Measurements from ENCODE around the gene ABCB11. TPM values are rescaled to one million over a fixed set of nuclear protein-coding genes. Genes with fewer than 3 reads are reported as not detected.

Gene ABCB11
- total RNA-seq, 4 donors from 2014 or later, result 0.29 TPM; not detected in 3

- H3K27me3 ChIP-seq, result no peaks in the 10 kb centered on the region
Observed at GRCh38 chr2:168895771-168896170, 135.4 kb downstream of the ABCB11 start.

GRCh38 chr2:168894720-168895119, 136.4 kb downstream of the ABCB11 start:
- DNase-seq, result no peak
- no peaks in the 10 kb centered on the region for H3K27me3 ChIP-seq
- H3K27ac ChIP-seq, result no peak overlapping the region
- no peak overlapping the region for H3K4me3 ChIP-seq
- TF ChIP-seq CTCF (IDR thresholded peaks at IDR 0.05) (no peak), POLR2A (IDR thresholded peaks at IDR 0.05) (no peak)
- no peaks in the 10 kb centered on the region for H3K4me1 ChIP-seq
- intact Hi-C loops (cut with DNase I; ENCODE audit: low total_unique reads), result no loop called here
- H3K36me3 ChIP-seq, result no peaks in the 10 kb centered on the region
- H3K9me3 ChIP-seq, result no peaks in the 10 kb centered on the region

More at GRCh38 chr2:168895771-168896170, 135.4 kb downstream of the ABCB11 start:
- Histone ChIP-seq H3K27ac (no peak overlapping the region), H3K4me1 (no peaks in the 10 kb centered on the region), H3K4me3 (no peak overlapping the region), H3K9me3 (no peaks in the 10 kb centered on the region), H3K36me3 (no peaks in the 10 kb centered on the region)
- intact Hi-C loops (cut with DNase I; ENCODE audit: low total_unique reads), result no loop called here
- TF ChIP-seq CTCF (IDR thresholded peaks at IDR 0.05), result no peak
- TF ChIP-seq POLR2A (IDR thresholded peaks at IDR 0.05), result no peak
- no peak for DNase-seq

DNA sequence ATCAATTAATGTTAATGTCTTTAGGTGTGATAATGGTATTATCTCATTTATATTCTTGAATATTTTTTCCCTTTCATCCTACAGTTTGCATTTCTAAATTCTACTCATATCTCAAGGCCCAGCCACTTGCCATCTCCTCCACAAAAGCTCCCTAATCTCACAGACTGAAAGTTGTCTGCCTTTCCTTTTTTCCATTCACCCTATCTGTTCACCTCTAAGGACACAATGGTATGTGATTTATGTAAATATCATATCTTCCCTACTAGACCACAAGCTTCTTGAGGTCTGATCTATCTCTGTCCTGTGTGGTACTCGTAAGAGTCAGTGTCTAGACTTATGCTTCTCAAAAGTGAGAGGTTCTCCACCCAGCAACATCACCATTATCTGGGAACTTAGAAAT, 137.0 kb downstream of the ABCB11 start:
- intact Hi-C loops (cut with DNase I; ENCODE audit: low total_unique reads), result no loop called here
- no peaks in the 10 kb centered on the region for H3K9me3 ChIP-seq
- no peak overlapping the region for H3K27ac ChIP-seq
- no peaks in the 10 kb centered on the region for H3K27me3 ChIP-seq
- no peaks in the 10 kb centered on the region for H3K4me1 ChIP-seq
- TF ChIP-seq POLR2A (IDR thresholded peaks at IDR 0.05), result no peak
- TF ChIP-seq CTCF (IDR thresholded peaks at IDR 0.05), result no peak
- no peaks in the 10 kb centered on the region for H3K36me3 ChIP-seq
- DNase-seq, result no peak
- H3K4me3 ChIP-seq, result no peak overlapping the region

DNA sequence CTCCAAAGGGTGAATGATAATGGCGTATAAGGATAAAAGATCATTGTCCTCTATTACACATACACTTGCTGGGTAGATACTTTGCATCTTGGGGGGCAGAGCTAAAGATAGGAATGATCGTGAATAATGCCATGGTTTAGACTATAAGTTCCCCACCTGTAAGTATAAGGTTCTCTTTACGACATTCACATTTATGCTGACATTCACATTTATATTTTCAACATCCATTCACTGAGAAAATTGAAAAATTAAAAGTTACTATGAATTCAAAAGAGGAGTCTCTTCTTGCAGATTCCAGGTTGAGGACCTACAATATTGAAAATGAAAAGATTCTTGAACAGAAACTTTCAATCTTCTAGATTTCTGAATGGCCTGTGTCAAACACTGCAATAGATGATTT, 138.8 kb downstream of the ABCB11 start:
- no peaks in the 10 kb centered on the region for H3K9me3 ChIP-seq
- no peaks in the 10 kb centered on the region for H3K4me1 ChIP-seq
- no peak for DNase-seq
- intact Hi-C loops (cut with DNase I; ENCODE audit: low total_unique reads), result no loop called here
- H3K36me3 ChIP-seq, result no peaks in the 10 kb centered on the region
- H3K27ac ChIP-seq, result no peak overlapping the region
- no peak for TF ChIP-seq POLR2A (IDR thresholded peaks at IDR 0.05)
- TF ChIP-seq CTCF (IDR thresholded peaks at IDR 0.05), result no peak
- H3K27me3 ChIP-seq, result no peaks in the 10 kb centered on the region
- no peak overlapping the region for H3K4me3 ChIP-seq

- H3K27me3 ChIP-seq, result no peaks in the 10 kb centered on the region
- H3K36me3 ChIP-seq, result no peaks in the 10 kb centered on the region
- H3K27ac ChIP-seq, result no peak within 1 kb of the TSS
- no peaks in the 10 kb centered on the region for H3K9me3 ChIP-seq
- DNase-seq, result peak; percentile 84 to 85
- no peaks in the 10 kb centered on the region for H3K4me1 ChIP-seq
- H3K4me3 ChIP-seq, result peak within 1 kb of the TSS; percentile 32 to 45
- intact Hi-C loops (cut with DNase I; ENCODE audit: low total_unique reads), result no loop called here
- TF ChIP-seq CTCF (IDR thresholded peaks at IDR 0.05) (no peak), POLR2A (IDR thresholded peaks at IDR 0.05) (no peak)
Observed at GRCh38 chr2:168890006-168890782, 140.9 kb downstream of the ABCB11 start, which contains the start of gene SPC25. SPC25 (minus strand) TSS chr2:168890430; CDS start chr2:168889519, 911 bp downstream.

All from uterus (tissue), 4 donors.